Measurements from ENCODE around the gene HTR1B.

DNA sequence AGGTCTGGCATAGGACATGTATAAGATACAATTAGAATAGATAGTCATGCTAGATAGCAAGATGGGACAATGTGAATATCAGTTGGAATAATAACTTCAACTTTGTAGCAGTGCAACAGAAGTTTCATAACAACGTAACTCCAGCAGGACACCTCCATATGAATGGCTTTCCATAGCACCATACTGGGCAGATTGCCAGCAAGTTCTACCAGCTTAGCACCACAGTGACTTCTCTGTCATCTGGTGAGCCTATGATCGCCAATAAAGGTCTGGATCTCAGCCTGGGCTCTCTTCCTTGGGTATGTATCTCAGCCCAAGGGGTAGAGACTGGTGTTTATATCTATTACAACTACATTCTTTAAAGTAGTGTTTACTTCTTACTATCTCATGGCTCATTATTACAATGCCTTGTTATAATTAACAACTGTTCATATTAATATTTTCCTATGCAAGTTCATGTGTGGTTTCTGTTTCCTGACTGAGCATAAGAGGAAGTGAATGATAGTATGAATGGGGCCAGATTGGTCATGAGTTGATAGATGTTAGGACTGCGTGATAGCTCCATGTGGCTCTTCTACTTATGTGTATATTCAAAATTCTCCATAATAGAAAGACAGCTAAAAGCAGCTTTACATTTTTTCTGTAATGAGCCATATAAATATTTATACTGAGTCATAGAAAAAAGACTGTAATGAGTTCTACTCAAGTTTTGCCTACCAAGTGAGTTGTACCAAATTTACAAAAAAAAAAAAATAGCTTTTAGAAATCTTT is 22.9 kb downstream of the HTR1B start:
- TF ChIP-seq CTCF (IDR thresholded peaks at IDR 0.05; ENCODE audit: low read depth, low read length) (no peak), EZH2phosphoT487 (IDR thresholded peaks at IDR 0.05; ENCODE audit: low read depth) (no peak)
